ENCODE data around the gene CROT. TPM values are rescaled to one million over a fixed set of nuclear protein-coding genes. Genes with fewer than 3 reads are reported as not detected.

Gene CROT
- polyA plus RNA-seq, 1 donor from 2014 or later = 2.7 TPM

DNA sequence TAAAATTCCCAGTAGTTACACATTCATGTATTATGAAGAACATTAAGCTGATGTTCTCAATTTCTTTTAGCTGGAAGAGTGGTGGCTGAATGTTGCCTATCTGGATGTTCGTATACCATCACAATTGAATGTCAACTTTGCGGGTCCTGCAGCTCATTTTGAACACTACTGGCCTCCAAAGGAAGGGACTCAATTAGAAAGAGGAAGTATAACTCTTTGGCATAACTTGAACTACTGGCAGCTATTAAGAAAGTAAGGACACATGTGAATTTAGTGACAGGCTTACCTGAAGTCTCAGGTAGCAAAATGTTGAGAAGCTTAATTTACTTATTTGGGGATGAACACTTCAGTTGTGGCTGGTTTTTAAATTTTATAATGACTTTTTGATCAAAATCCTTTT lies 15.9 kb downstream of the CROT start:
- Mint-ChIP-seq H3K36me3 (peaks cover 10% of the 10 kb centered on the region), H3K9me3 (no peaks in the 10 kb centered on the region), H3K27ac (no peak overlapping the region), H3K4me3 (no peak overlapping the region), H3K4me1 (peaks cover 0 to 3% (median 0%) of the 10 kb centered on the region in 3 donors), H3K27me3 (no peaks in the 10 kb centered on the region)

GRCh38 chr7:87363342-87363741 lies 17.9 kb downstream of the CROT start:
- peaks cover 0 to 3% (median 0%) of the 10 kb centered on the region in 3 donors for H3K4me1 Mint-ChIP-seq
- H3K9me3 Mint-ChIP-seq = no peaks in the 10 kb centered on the region
- no peaks in the 10 kb centered on the region for H3K27me3 Mint-ChIP-seq
- no peak overlapping the region for H3K27ac Mint-ChIP-seq
- H3K36me3 Mint-ChIP-seq = peaks cover 7% of the 10 kb centered on the region
- no peak overlapping the region for H3K4me3 Mint-ChIP-seq

DNA sequence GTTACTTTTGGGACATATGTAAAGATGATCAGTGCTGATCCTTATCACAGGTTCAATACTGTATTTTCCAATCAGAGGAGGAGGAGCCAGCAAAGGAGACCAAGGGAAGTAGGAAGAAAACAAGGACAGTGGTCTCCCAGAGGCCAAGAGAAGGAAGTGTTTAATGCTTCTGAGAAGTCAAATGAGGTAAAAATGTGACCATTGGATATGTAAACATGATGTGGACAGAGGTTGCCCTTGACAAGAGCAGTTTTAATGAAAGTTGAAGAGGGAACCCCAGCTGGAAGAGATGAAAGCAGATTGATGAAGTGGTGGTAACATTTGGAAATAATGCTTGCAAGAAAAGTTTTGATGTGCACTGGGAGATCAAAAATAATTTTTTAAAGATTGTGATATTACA lies 18.8 kb downstream of the CROT start:
- peaks cover 9% of the 10 kb centered on the region for H3K36me3 Mint-ChIP-seq
- H3K9me3 Mint-ChIP-seq = no peaks in the 10 kb centered on the region
- H3K4me3 Mint-ChIP-seq = no peak overlapping the region
- peaks cover 0 to 3% (median 0%) of the 10 kb centered on the region in 3 donors for H3K4me1 Mint-ChIP-seq
- no peak overlapping the region for H3K27ac Mint-ChIP-seq
- no peaks in the 10 kb centered on the region for H3K27me3 Mint-ChIP-seq

- H3K4me1 Mint-ChIP-seq = no peaks in the 10 kb centered on the region
- no peak overlapping the region for H3K27ac Mint-ChIP-seq
- H3K27me3 Mint-ChIP-seq = no peaks in the 10 kb centered on the region
- no peaks in the 10 kb centered on the region for H3K9me3 Mint-ChIP-seq
- H3K4me3 Mint-ChIP-seq = no peak overlapping the region
- peaks cover 6% of the 10 kb centered on the region for H3K36me3 Mint-ChIP-seq
Measured at GRCh38 chr7:87369216-87369615, 23.8 kb downstream of the CROT start.

- Mint-ChIP-seq H3K4me1 (no peaks in the 10 kb centered on the region), H3K4me3 (no peak overlapping the region), H3K27me3 (no peaks in the 10 kb centered on the region), H3K9me3 (no peaks in the 10 kb centered on the region), H3K36me3 (peaks cover 6% of the 10 kb centered on the region), H3K27ac (no peak overlapping the region)
Measured at GRCh38 chr7:87370660-87371180, 25.3 kb downstream of the CROT start.

- no peaks in the 10 kb centered on the region for H3K4me1 Mint-ChIP-seq
- no peaks in the 10 kb centered on the region for H3K9me3 Mint-ChIP-seq
- no peak overlapping the region for H3K4me3 Mint-ChIP-seq
- H3K27me3 Mint-ChIP-seq = no peaks in the 10 kb centered on the region
- no peak overlapping the region for H3K27ac Mint-ChIP-seq
- peaks cover 5% of the 10 kb centered on the region for H3K36me3 Mint-ChIP-seq
Measured at GRCh38 chr7:87375662-87376435, 30.4 kb downstream of the CROT start.

GRCh38 chr7:87380905-87381304 lies 35.4 kb downstream of the CROT start:
- Mint-ChIP-seq H3K9me3 (peaks cover 0 to 2% (median 0%) of the 10 kb centered on the region in 3 donors), H3K27ac (no peak overlapping the region), H3K27me3 (no peaks in the 10 kb centered on the region), H3K4me3 (no peak overlapping the region), H3K36me3 (peaks cover 28% of the 10 kb centered on the region), H3K4me1 (no peaks in the 10 kb centered on the region)

DNA sequence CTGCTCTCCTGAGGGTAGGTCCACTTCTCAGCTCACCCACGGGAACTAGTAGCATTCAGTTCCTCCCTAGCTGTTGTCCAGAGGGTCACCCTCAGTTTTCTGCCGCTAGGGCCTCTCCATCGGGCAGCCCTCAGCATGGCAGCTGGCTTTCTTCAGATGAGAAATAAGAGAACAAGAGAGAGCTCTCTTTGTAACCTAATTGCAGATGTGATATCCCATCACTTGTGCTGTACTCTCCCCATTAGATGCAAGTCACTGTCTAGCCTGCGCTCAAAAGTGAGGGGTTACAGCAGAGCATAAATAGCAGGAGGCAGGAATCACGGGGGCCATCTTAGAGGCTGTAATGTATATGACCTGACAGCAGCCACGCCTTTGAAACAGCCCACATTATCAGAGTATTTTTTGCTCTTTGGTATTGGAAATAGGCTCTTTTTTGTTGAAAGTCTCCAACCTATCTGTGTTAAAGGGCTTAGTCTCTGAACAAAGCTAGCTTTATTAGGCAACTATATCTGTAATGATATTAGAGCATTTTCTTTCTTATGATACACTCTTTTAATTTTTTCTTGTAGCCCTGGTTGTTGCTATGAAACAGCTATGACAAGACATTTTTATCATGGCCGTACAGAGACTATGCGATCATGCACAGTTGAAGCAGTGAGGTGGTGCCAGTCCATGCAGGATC lies 45.7 kb downstream of the CROT start:
- H3K27ac Mint-ChIP-seq = peak overlapping the region in 1 of 3 donors; percentile 25
- H3K9me3 Mint-ChIP-seq = no peaks in the 10 kb centered on the region
- no peaks in the 10 kb centered on the region for H3K27me3 Mint-ChIP-seq
- H3K4me3 Mint-ChIP-seq = no peak overlapping the region
- peaks cover 16% of the 10 kb centered on the region for H3K36me3 Mint-ChIP-seq
- H3K4me1 Mint-ChIP-seq = peaks cover 0 to 1% (median 0%) of the 10 kb centered on the region in 3 donors

GRCh38 chr7:87395442-87396020 lies 50.1 kb downstream of the CROT start:
- Mint-ChIP-seq H3K4me1 (no peaks in the 10 kb centered on the region), H3K27ac (peak overlapping the region in 1 of 3 donors; percentile 65), H3K36me3 (peaks cover 10% of the 10 kb centered on the region), H3K9me3 (no peaks in the 10 kb centered on the region), H3K4me3 (no peak overlapping the region), H3K27me3 (no peaks in the 10 kb centered on the region)

DNA sequence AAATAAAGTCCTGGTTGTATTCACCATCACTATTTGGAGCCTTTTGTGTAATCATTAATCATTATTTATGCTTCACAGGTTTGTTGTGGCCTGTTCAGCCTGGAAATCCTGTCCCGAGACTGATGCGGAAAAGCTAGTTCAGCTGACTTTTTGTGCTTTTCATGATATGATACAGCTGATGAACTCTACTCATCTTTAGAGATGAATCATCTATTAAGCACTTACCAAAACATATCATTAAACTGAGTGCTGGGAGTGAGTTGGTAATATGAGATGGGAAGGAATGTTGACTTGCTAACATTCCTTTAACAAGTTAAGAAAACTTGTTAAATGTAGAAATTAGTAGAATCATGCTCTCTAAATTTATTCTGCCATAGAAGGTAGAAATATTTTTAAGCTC lies 53.0 kb downstream of the CROT start:
- H3K27me3 Mint-ChIP-seq = no peaks in the 10 kb centered on the region
- peaks cover 13% of the 10 kb centered on the region for H3K36me3 Mint-ChIP-seq
- H3K4me3 Mint-ChIP-seq = no peak overlapping the region
- H3K4me1 Mint-ChIP-seq = no peaks in the 10 kb centered on the region
- H3K9me3 Mint-ChIP-seq = no peaks in the 10 kb centered on the region
- peak overlapping the region in 1 of 3 donors; percentile 3 for H3K27ac Mint-ChIP-seq

DNA sequence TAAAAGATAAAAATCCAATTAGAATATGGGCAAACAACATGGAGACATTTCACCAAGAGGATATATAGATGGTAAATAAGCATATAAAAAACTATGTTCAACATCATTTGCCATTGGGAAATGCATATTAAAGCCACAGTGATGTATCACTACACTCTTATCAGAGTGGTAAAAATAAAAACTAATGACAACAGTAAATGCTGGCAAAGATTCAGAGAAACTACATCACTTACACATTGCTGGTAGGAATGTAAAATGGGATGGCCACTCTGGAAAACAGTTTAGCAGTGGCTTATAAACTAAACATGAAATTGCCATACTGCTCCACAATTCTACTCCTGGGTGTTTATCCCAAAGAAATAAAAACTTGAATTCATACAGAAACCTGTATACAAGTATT lies 59.2 kb downstream of the CROT start:
- Mint-ChIP-seq H3K27ac (no peak overlapping the region), H3K4me3 (no peak overlapping the region), H3K9me3 (no peaks in the 10 kb centered on the region), H3K27me3 (no peaks in the 10 kb centered on the region), H3K36me3 (peaks cover 13% of the 10 kb centered on the region), H3K4me1 (peaks cover 0 to 1% (median 0%) of the 10 kb centered on the region in 3 donors)

GRCh38 chr7:87411186-87411585 lies 65.7 kb downstream of the CROT start:
- Mint-ChIP-seq H3K4me3 (no peak overlapping the region), H3K27me3 (no peaks in the 10 kb centered on the region), H3K4me1 (peaks cover 0 to 1% (median 0%) of the 10 kb centered on the region in 3 donors), H3K27ac (no peak overlapping the region), H3K9me3 (no peaks in the 10 kb centered on the region), H3K36me3 (peaks cover 3% of the 10 kb centered on the region)

DNA sequence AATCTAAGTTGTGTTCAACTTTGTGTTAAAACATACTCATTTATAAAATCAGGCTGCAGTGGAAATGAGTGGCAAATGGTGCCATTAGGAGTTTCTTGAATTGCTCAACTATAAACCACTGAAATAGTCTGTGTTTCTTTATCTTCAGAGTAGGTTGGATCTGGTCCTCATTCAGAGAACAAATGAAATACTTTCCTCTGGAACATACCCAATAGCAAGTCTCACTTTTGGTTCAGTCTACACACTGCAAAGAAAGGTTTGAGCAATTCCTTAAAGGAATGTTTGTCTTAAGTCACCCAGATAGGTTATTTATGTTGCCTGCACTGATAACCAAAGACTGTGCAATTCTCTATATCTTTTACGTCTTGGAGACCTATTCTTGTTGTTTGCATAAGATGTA lies 67.6 kb downstream of the CROT start:
- Mint-ChIP-seq H3K27me3 (no peaks in the 10 kb centered on the region), H3K4me1 (peaks cover 0 to 4% (median 2%) of the 10 kb centered on the region in 3 donors), H3K36me3 (no peaks in the 10 kb centered on the region), H3K27ac (no peak overlapping the region), H3K9me3 (no peaks in the 10 kb centered on the region), H3K4me3 (no peak overlapping the region)

GRCh38 chr7:87413951-87414793 lies 68.7 kb downstream of the CROT start:
- H3K4me1 Mint-ChIP-seq = peaks cover 0 to 9% (median 2%) of the 10 kb centered on the region in 3 donors
- H3K27ac Mint-ChIP-seq = no peak overlapping the region
- no peaks in the 10 kb centered on the region for H3K27me3 Mint-ChIP-seq
- H3K4me3 Mint-ChIP-seq = no peak overlapping the region
- H3K9me3 Mint-ChIP-seq = no peaks in the 10 kb centered on the region
- H3K36me3 Mint-ChIP-seq = no peaks in the 10 kb centered on the region

GRCh38 chr7:87414794-87415188 lies 69.3 kb downstream of the CROT start:
- Mint-ChIP-seq H3K9me3 (no peaks in the 10 kb centered on the region), H3K4me1 (peaks cover 0 to 9% (median 2%) of the 10 kb centered on the region in 3 donors), H3K36me3 (no peaks in the 10 kb centered on the region), H3K4me3 (no peak overlapping the region), H3K27me3 (no peaks in the 10 kb centered on the region), H3K27ac (no peak overlapping the region)
